Measurements from ENCODE around the gene IGF2BP3. TPM values are rescaled to one million over a fixed set of nuclear protein-coding genes. Genes with fewer than 3 reads are reported as not detected.

IGF2BP3 gene
- total and polyA plus RNA-seq, 10 of the 15 experiments (the other 5 are each of a cell fraction or from before 2014, with no cell fraction given), result 4.6 to 61.2 (median 36.9) TPM

GRCh38 chr7:23486002-23486773 lies 15.9 kb upstream of the IGF2BP3 start (continued):
- no peak for TF ChIP-seq SPI1 (IDR thresholded peaks at IDR 0.05; ENCODE audit: borderline replicate concordance, insufficient read depth, low read depth, low read length)
- no peak for TF ChIP-seq IKZF2 (IDR thresholded peaks at IDR 0.05)
- TF ChIP-seq IRF5 (IDR thresholded peaks at IDR 0.05; ENCODE audit: borderline replicate concordance), result no peak

- Histone ChIP-seq H3K4me3 (no peak overlapping the region), H3K27ac (ENCODE audit: control insufficient read depth, insufficient read depth) (no peak overlapping the region), H4K20me1 (ENCODE audit: control insufficient read depth, insufficient read depth) (no peaks in the 10 kb centered on the region), H3K9me3 (replicated peaks; ENCODE audit: control insufficient read depth, insufficient read depth, low read length) (no peaks in the 10 kb centered on the region), H3K4me2 (ENCODE audit: control insufficient read depth, insufficient read depth) (no peak overlapping the region), H3K4me1 (ENCODE audit: control insufficient read depth, insufficient read depth, low read length) (no peaks in the 10 kb centered on the region), H3K79me2 (ENCODE audit: control insufficient read depth, insufficient read depth, low read length) (no peaks in the 10 kb centered on the region), H2AFZ (ENCODE audit: control insufficient read depth, low read depth, low read length) (no peak overlapping the region), H3K27me3 (replicated peaks in 1 of 2; ENCODE audit: control insufficient read depth in 2 of 2, insufficient read depth in 2 of 2, low read length in 1 of 2) (no peaks in the 10 kb centered on the region), H3K36me3 (ENCODE audit: control insufficient read depth in 2 of 2, insufficient read depth in 2 of 2, low read length in 1 of 2) (no peaks in the 10 kb centered on the region), H3K9ac (ENCODE audit: control insufficient read depth, insufficient read depth, low read length) (no peak overlapping the region)
- TF ChIP-seq BMI1 (IDR thresholded peaks at IDR 0.05; ENCODE audit: borderline replicate concordance) (no peak), ELK1 (IDR thresholded peaks at IDR 0.05; ENCODE audit: low read depth, low read length) (no peak), KLF5 (IDR thresholded peaks at IDR 0.05; ENCODE audit: partially characterized antibody) (no peak), CHD4 (IDR thresholded peaks at IDR 0.05) (no peak), CHD2 (IDR thresholded peaks at IDR 0.05; ENCODE audit: borderline replicate concordance, low read depth, low read length) (no peak), ETV6 (conservative IDR thresholded peaks at IDR 0.05 in 1 of 2, IDR thresholded peaks at IDR 0.05 in 1 of 2; ENCODE audit: borderline replicate concordance in 1 of 2, low read depth in 1 of 2) (no peak), SPI1 (IDR thresholded peaks at IDR 0.05; ENCODE audit: borderline replicate concordance, insufficient read depth, low read depth, low read length) (no peak), EZH2 (IDR thresholded peaks at IDR 0.05; ENCODE audit: borderline replicate concordance, control insufficient read depth, low read depth, low read length) (no peak), SUPT20H (IDR thresholded peaks at IDR 0.05; ENCODE audit: borderline replicate concordance, control insufficient read depth, low read depth, low read length) (no peak), HSF1 (IDR thresholded peaks at IDR 0.05; ENCODE audit: low read depth, low read length) (no peak), TCF7 (IDR thresholded peaks at IDR 0.05; ENCODE audit: borderline replicate concordance) (no peak)
- SMC1A ChIA-PET (ENCODE audit: uncharacterized antibody, unreplicated experiment), result interaction anchor here (0.6 to 1.0 kb wide), 2 partner anchors 14 to 294 kb away, joined by 3 read pairs; no protein-coding TSS in a partner anchor
- RAD21 ChIA-PET (ENCODE audit: unreplicated experiment), result no interaction called here
- WGBS (ENCODE audit: insufficient coverage, insufficient replicate concordance, low lambda C conversion rate, missing lambda C conversion rate), result 65% methylated on average over 4 of the region's 4 CpGs
- POLR2A ChIA-PET, result interaction anchor here (1.1 kb wide), 1 partner anchor 40 kb away, joined by 3 read pairs; no protein-coding TSS in a partner anchor
- intact Hi-C loops (cut with micrococcal nuclease; ENCODE audit: unreplicated experiment) (no loop called here), in situ Hi-C loops (cut with MboI) (no loop called here)
- DNase-seq (ENCODE audit: low read depth, low spot score) (no peak), ATAC-seq (no peak), FAIRE-seq (no peak)
- CTCF ChIA-PET, result interaction anchor here (0.6 kb wide), 2 partner anchors 65 to 88 kb away, joined by 3 to 4 read pairs; no protein-coding TSS in a partner anchor
- BruUV-seq (replicated peaks), result no TSS peak
These were observed 12.4 kb upstream of the IGF2BP3 start for GRCh38 chr7:23482686-23483085.

Data from GM12878 (cell line).